GM10266 (cell line): ENCODE measurements around the gene DCAF11.

Experiments
- DNase-seq: peaks from one replicate; pipeline ENCODE4 v3.0.0; 2012; ENCODE audit errors: extremely low spot score
- TF ChIP-seq, protein P1 (sequence below): IDR thresholded peaks from 2 replicates; pipeline ENCODE4 v1.5.1; 2012; ENCODE audit warnings: mild to moderate bottlenecking, low read depth; ENCODE audit not compliant: control insufficient read depth, insufficient read depth; ENCODE audit errors: missing control alignments

Gene DCAF11

GRCh38 chr14:24086193-24086955, 28.2 kb upstream of the DCAF11 start:
- no peak for DNase-seq
- TF ChIP-seq, protein P1, sequence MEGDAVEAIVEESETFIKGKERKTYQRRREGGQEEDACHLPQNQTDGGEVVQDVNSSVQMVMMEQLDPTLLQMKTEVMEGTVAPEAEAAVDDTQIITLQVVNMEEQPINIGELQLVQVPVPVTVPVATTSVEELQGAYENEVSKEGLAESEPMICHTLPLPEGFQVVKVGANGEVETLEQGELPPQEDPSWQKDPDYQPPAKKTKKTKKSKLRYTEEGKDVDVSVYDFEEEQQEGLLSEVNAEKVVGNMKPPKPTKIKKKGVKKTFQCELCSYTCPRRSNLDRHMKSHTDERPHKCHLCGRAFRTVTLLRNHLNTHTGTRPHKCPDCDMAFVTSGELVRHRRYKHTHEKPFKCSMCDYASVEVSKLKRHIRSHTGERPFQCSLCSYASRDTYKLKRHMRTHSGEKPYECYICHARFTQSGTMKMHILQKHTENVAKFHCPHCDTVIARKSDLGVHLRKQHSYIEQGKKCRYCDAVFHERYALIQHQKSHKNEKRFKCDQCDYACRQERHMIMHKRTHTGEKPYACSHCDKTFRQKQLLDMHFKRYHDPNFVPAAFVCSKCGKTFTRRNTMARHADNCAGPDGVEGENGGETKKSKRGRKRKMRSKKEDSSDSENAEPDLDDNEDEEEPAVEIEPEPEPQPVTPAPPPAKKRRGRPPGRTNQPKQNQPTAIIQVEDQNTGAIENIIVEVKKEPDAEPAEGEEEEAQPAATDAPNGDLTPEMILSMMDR, result no peak

- DNase-seq, result no peak
- TF ChIP-seq, protein P1, result no peak
These were observed 27.6 kb upstream of the DCAF11 start for GRCh38 chr14:24087004-24087403.

- DNase-seq, result no peak
- TF ChIP-seq, protein P1, result no peak
These were observed 26.5 kb upstream of the DCAF11 start for GRCh38 chr14:24088095-24088494.

- no peak for DNase-seq
These were observed 24.7 kb upstream of the DCAF11 start for GRCh38 chr14:24089890-24090289.

DNA sequence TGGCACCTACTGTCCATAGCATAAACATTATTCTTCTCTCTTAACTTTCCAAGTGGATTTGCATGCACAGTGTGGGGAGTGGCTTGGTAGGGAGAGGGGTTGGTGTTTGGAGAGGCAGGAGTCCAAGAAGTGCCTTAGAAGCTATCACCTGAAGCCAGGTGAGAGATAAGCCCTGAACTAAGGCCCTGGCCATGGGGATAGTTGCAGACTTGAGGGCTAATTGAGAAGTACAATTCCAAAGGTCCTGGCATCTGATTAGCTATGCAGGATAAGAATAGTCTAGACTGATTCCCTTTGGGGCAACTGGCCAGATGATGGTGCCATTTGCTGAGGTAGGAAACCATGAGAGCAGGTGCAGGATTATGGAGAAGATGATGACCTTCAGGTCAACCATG, 22.5 kb upstream of the DCAF11 start:
- no peak for DNase-seq
- TF ChIP-seq, protein P1, result no peak

More at GRCh38 chr14:24089890-24090289, 24.7 kb upstream of the DCAF11 start:
- TF ChIP-seq, protein P1, result no peak

GRCh38 chr14:24092505-24093206, 21.9 kb upstream of the DCAF11 start:
- DNase-seq, result no peak
- TF ChIP-seq, protein P1, result no peak
